DND-41 (cell line): ENCODE measurements around the gene SLC41A3.

Experiments used
- CTCF ChIP-seq: IDR thresholded peaks from 2 replicates; pipeline ENCODE4 v1.5.1; 2012; ENCODE audit warnings: borderline replicate concordance, low read length, moderate library complexity, mild to moderate bottlenecking; ENCODE audit not compliant: poor library complexity, severe bottlenecking; ENCODE audit errors: extremely low read depth
- EZH2 ChIP-seq: IDR thresholded peaks from 3 replicates; pipeline ENCODE4 v1.6.1; 2012; ENCODE audit warnings: borderline replicate concordance, low read depth, mild to moderate bottlenecking, moderate library complexity, low read length, inconsistent platforms; ENCODE audit not compliant: severe bottlenecking

GRCh38 chr3:126008219-126008618, 75.7 kb downstream of the SLC41A3 start:
- TF ChIP-seq CTCF (no peak), EZH2 (no peak)
